ENCODE results near the gene ADPRM.

DNA sequence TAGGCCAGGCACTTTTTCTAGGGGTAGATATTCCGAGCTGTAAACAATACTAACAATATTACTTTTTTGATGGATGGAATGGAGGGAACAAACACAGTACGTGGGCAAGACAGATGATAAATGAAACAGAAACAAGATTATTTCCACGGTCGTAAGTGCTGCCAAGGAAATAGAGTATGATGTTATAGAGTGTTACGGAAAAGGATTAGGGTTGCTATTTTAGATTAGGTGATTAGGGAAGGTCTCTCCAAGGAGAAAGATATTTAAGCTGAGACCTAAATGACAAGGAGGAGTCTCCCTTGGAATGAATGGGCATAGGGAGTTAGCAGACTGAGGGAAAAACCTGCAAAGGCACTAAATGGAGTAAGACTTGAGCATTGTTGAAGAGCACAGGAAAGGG, 8.3 kb downstream of the ADPRM start:
- no peak for TF ChIP-seq ZNF623 (tag by site-specific recombination; IDR thresholded peaks at IDR 0.05)
- no peak for TF ChIP-seq ZNF140 (tag by site-specific recombination; IDR thresholded peaks at IDR 0.05)
- TF ChIP-seq, protein P1, sequence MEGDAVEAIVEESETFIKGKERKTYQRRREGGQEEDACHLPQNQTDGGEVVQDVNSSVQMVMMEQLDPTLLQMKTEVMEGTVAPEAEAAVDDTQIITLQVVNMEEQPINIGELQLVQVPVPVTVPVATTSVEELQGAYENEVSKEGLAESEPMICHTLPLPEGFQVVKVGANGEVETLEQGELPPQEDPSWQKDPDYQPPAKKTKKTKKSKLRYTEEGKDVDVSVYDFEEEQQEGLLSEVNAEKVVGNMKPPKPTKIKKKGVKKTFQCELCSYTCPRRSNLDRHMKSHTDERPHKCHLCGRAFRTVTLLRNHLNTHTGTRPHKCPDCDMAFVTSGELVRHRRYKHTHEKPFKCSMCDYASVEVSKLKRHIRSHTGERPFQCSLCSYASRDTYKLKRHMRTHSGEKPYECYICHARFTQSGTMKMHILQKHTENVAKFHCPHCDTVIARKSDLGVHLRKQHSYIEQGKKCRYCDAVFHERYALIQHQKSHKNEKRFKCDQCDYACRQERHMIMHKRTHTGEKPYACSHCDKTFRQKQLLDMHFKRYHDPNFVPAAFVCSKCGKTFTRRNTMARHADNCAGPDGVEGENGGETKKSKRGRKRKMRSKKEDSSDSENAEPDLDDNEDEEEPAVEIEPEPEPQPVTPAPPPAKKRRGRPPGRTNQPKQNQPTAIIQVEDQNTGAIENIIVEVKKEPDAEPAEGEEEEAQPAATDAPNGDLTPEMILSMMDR (tag by site-specific recombination; IDR thresholded peaks at IDR 0.05): no peak
- TF ChIP-seq BCL11B (tag by site-specific recombination; IDR thresholded peaks at IDR 0.05; ENCODE audit: low read depth): no peak
- no peak for TF ChIP-seq WT1 (tag by site-specific recombination; IDR thresholded peaks at IDR 0.05)
- TF ChIP-seq, protein P2, sequence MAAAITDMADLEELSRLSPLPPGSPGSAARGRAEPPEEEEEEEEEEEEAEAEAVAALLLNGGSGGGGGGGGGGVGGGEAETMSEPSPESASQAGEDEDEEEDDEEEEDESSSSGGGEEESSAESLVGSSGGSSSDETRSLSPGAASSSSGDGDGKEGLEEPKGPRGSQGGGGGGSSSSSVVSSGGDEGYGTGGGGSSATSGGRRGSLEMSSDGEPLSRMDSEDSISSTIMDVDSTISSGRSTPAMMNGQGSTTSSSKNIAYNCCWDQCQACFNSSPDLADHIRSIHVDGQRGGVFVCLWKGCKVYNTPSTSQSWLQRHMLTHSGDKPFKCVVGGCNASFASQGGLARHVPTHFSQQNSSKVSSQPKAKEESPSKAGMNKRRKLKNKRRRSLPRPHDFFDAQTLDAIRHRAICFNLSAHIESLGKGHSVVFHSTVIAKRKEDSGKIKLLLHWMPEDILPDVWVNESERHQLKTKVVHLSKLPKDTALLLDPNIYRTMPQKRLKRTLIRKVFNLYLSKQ (tag by site-specific recombination; IDR thresholded peaks at IDR 0.05; ENCODE audit: borderline replicate concordance): no peak
- TF ChIP-seq ZNF571 (tag by site-specific recombination; IDR thresholded peaks at IDR 0.05): no peak
- no peak for TF ChIP-seq ZNF549 (tag by site-specific recombination; IDR thresholded peaks at IDR 0.05)
- TF ChIP-seq ZNF544 (tag by site-specific recombination; IDR thresholded peaks at IDR 0.05): no peak
- no peak for TF ChIP-seq ZNF324 (tag by site-specific recombination; IDR thresholded peaks at IDR 0.05)
- no peak for TF ChIP-seq ZNF521 (tag by site-specific recombination; IDR thresholded peaks at IDR 0.05)
- TF ChIP-seq ZBTB7A (tag by site-specific recombination; IDR thresholded peaks at IDR 0.05; ENCODE audit: low read depth): no peak
- no peak for TF ChIP-seq ZNF707 (tag by site-specific recombination; IDR thresholded peaks at IDR 0.05)
- TF ChIP-seq ZNF112 (tag by site-specific recombination; IDR thresholded peaks at IDR 0.05): no peak

Data from HEK293 (cell line).